GM19099 (cell line): ENCODE measurements around the gene ZP1.

Source experiments
- POLR2A ChIP-seq: IDR thresholded peaks from 3 replicates; pipeline ENCODE4 v1.6.1; 2011; ENCODE audit warnings: low read depth; ENCODE audit not compliant: insufficient read length; ENCODE audit errors: extremely low read depth

ZP1 gene, protein sequence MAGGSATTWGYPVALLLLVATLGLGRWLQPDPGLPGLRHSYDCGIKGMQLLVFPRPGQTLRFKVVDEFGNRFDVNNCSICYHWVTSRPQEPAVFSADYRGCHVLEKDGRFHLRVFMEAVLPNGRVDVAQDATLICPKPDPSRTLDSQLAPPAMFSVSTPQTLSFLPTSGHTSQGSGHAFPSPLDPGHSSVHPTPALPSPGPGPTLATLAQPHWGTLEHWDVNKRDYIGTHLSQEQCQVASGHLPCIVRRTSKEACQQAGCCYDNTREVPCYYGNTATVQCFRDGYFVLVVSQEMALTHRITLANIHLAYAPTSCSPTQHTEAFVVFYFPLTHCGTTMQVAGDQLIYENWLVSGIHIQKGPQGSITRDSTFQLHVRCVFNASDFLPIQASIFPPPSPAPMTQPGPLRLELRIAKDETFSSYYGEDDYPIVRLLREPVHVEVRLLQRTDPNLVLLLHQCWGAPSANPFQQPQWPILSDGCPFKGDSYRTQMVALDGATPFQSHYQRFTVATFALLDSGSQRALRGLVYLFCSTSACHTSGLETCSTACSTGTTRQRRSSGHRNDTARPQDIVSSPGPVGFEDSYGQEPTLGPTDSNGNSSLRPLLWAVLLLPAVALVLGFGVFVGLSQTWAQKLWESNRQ

GRCh38 chr11:60866911-60867870, at the start of gene ZP1:
ZP1 (plus strand) TSS chr11:60867542; CDS start chr11:60867562, 20 bp downstream.
- TF ChIP-seq POLR2A = no peak

DNA sequence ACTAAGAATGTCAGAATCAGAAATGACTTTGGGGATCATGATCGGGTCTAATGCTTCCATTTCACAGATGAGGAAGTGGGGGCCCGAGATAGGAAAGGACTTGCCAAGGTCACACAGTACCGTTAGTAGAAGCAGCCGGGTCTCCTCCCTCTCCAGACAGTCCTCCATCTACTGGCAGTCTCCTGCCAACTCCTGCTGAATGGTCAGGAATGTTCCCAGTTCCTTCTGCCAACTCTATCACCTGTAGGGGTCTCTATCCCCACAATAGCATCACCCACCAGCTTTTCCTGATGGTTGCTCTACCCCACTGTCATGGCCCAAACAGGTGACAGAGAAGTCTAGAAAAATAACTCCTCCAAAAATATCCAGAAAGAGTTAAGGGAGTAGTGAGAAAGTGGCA, 49.3 kb upstream of the ZP1 start:
- TF ChIP-seq POLR2A = no peak

DNA sequence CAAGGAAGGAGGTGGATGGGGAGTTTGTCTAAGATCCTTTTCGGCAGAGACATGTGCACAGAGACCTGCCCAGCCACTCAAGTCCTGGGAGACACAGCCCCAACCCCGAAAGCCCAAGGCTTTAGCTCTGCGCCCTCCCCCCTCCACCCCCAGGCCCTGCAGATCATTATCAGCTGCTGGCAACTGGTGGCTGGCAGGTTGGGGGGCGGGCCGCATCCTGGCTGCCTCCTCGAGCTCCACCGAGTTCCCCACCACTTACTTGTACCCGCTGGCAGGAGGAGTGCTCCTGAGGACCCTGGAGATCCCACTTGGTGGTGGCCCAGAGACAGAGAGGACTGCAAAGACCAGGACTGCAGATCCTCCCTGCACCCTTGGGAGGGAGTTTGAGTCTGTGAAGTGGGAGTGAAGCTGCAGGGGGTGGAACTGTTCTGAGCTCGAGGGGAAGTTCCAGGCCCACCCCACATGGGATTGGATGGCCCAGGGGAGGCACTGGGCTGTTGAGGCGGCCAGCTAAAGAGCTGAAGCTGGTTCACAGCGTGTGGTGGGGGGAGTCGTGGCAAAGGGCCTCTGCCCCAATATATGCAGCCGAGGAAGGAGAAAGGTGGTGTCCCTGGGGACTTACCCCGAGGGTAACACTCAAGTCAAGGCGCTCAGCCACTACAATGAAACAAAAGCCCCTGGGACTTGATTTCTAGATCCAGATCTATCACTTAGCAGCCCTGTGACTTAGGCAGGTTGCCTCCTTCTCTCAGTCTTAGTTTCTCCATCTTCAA, 45.3 kb upstream of the ZP1 start:
- TF ChIP-seq POLR2A = no peak

- no peak for TF ChIP-seq POLR2A
Observed at GRCh38 chr11:60825118-60825517, 42.2 kb upstream of the ZP1 start.

DNA sequence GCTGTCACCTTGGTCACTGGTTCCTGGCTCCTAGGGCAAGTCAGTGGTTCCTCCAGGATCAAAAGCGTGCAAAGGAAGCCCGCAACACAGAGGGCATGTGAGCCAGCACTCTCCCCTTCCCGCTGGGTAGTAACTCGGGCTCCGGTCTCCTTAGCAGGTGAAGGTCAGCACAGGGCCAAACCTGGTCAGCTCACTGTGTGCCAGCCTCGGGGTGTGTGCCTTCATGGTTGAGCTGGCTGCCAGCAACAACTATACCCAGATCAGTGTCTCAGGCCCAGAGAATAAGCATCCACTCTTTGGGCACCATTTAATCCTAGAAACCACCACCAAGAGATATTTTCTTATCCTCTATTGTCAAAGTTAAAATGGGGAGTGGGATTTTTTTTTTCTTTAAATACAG, 41.6 kb upstream of the ZP1 start:
- no peak for TF ChIP-seq POLR2A

DNA sequence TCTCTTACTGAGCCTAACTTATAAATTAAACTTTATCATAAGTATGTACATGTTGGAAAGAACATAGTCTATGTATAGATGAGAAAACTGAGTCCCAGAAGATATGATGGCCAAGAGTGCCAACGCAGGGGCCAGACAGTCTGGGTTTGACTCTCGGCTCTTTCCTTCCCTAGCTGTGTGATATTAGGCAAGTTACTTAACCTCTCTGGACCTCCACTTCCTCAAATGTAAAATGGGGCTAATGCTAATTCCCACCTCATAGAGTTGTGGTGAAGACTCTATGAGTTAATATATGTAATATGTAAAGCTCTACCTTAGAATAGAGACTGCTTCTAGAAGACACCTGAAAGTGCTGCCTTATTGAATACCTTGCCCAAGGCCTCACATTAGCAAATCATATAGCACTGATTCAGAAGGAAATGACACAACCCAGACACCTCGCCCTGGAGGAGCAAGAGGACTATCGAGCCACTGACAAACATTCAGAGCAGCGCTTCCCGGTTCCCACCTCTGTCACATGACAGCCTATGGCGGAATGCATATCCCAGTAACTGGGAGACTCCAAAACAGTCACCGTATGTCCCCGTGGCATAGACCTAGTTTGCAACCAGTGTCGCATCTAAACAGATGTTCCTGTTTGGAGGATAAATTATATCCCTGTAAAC, 36.7 kb upstream of the ZP1 start:
- no peak for TF ChIP-seq POLR2A

DNA sequence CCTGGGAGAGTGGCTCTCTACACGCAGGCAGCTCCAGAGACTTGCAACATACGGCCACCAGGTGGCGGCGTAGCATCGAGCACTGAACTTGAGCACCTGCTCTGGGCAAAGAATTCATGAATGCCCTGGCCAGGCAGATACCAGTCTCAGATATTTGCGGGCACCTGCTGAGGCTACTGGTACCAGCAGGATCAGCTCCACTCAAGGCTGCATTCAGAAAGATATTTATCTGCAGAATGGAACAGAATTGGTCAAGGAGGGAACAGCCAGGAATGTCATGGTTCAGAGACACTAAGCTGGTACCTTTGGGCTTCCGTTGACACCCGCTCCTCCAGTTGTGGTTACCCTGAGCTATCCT, 36.2 kb upstream of the ZP1 start:
- TF ChIP-seq POLR2A = no peak

GRCh38 chr11:60831501-60832079, 35.8 kb upstream of the ZP1 start:
- TF ChIP-seq POLR2A = no peak

GRCh38 chr11:60834742-60835533, 32.4 kb upstream of the ZP1 start:
- TF ChIP-seq POLR2A = no peak

- TF ChIP-seq POLR2A = no peak
Observed at GRCh38 chr11:60835534-60835846, 31.9 kb upstream of the ZP1 start.

GRCh38 chr11:60836866-60837515, 30.4 kb upstream of the ZP1 start:
- no peak for TF ChIP-seq POLR2A

DNA sequence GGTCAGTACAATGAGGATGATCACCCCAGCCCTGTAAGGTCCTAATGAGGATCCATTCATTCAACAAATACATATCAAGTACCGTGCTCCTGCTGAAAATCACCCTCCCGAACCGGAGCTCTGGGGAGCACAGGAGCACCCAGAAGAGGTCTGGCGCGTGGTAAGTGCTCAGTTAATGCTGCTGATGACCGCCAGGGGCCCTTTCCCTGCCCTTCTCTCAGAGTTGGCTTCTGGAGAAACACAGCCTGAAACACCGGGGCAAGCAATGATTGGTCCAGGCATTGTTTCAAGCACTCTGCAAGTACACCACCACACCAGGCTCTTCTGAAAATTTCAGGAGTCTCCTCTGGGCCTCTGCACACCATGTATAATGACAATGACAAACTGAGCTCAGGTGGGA, 29.2 kb upstream of the ZP1 start:
- TF ChIP-seq POLR2A = no peak

- TF ChIP-seq POLR2A = no peak
Observed at GRCh38 chr11:60840470-60841430, 26.6 kb upstream of the ZP1 start.
